Measurements from ENCODE around the gene SYNGR1.
A peak's percentile ranks its signal among the peaks of the same experiment; 100 is the strongest.
"Not testable (repeated sequence)": the region's sequence is repeated elsewhere in the genome, so short reads cannot be mapped to it uniquely, and the experiment has no call there.

The SYNGR1 gene

DNA sequence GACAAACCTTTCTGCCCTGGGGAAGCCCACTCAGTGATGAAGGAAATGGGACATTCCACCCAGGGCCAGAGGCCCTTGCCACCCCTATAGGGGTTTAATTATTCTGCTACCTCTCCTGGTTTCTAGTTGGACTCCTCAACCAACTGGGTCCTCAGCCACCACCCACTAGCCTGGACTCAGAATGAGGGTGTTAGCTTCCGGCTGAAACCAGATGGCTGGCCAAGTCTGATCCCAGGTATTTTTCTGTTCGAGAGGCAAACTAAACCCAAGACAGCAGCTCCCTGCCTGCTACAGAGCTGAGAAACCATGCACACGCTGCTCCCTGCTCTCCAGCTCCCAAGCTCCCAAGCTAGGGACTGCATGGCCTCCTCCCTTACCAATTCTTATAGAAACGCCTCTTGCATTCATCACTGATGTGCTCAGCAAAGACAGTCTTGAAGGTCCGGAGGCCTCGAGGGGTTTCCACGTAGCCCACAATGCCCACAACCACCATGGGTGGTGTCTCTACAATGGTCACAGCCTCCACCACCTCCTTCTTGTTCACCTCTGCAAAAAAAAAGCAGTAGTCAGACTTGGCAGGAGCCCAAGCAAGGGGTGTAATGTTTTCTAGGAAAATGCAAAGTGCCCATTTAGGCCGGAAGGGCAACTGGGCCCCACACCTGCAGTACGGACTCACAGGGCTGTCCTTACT, 32.6 kb upstream of the SYNGR1 start:
- DNase-seq = peak; percentile 50

DNA sequence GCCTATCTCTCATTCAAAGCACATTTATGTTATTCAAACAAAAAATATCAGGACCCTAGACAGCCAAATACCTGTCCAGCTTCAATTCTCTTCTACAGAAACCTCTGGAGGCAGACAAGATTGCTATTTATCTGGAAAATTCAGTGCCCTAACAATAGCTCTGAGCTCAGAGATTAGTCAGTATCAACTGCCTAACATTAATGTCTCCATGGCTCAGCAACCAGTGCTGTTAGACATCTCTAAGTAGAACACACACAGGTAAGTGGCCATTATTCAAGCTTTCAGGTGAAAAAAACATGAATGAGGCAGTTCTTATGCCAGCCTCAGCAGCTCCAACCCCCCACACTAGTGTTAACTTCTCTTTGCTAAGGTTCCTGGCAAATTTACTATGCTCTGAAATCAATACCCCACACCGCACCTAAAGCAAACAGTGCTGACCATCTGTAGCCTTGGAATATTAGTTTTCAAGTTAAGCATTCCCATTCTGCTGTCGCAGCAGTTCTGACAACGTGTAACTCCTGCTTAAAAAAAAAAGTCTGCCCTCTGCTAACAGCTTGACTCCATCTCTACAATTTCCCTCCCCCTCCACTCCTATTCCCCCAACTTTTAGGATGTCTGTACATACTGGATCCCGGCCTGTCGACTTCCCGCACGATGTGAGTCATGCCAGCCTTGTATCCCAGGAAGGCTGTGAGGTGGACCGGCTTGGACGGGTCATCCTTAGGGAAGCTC, 31.9 kb upstream of the SYNGR1 start:
- no peak for DNase-seq

DNA sequence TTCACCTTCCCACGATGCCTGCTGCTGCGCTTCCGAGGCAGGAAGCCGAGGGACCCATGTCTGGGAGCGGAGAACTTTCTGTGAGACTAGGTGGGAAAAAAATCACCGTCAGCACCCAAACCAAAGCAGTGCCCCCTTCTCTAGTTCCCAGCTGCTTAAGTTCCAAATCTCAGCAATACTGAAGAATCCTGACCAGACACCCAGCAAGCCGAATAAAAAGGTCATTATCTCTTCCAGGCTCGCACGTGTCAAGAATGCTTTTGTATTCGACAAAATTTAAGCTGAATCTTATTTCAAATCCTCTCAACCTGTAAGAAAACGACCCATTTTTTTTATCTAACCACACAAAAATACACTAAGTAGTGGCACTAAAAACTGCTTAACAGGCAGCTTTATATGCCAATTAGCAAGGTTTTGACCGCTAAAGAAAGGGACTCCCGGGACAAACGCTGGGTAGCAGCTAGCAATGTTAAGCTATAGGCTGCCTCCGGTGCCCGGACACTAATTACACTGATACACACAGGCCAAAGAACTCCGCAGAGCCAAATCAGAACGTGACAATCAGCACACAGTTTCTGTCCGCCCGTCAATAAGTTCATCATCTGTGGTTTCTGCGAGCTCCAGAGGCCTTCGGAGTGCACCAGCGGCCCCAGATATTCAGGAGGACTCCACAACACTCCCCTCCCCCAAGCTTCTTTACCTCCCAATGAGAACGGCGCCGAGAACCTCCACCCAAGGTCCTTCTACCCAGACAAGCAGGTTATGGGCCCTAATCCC, 31.1 kb upstream of the SYNGR1 start:
- DNase-seq = peak; percentile 25

DNA sequence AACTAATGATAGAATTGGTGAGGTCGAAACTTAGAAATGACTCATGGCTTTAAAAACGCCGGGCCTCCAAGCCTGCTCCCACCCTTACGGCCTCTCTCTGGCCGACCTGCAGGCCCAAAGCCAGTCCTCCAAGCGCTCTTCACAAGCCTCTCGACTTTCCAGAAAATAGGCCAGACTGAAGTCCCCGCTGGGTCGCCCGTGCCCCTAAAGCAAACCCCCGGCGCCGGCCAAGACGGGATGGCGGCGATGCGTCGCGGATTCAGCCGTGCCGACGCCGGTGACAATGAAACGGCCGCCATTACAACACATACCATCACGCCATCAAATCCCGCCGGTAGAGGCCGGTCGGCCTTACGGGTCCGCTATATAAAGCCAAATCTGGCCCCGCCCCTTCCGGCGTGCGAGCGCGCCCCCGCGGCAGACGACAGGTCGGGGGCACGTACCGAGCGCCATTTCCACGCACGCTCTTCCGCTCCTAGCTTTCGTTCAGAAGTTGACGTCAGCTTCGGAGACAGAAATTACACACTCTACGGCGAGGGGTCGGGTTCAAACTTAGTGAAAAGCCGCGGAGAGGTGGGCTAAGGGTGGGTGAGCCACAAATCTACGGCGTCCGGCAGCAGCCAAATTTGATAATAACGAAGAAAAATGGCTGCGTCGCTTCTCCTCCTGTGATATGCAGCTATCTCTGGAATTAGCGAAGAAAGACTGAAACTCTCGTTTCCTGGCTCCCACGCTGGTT, 30.3 kb upstream of the SYNGR1 start, which contains the start of gene RPL3:
Gene RPL3 (minus strand): TSS at position 340 of the 739 bp plus-strand sequence. CDS start 26 bp downstream, at position 314.
- DNase-seq = peak; percentile 97

DNA sequence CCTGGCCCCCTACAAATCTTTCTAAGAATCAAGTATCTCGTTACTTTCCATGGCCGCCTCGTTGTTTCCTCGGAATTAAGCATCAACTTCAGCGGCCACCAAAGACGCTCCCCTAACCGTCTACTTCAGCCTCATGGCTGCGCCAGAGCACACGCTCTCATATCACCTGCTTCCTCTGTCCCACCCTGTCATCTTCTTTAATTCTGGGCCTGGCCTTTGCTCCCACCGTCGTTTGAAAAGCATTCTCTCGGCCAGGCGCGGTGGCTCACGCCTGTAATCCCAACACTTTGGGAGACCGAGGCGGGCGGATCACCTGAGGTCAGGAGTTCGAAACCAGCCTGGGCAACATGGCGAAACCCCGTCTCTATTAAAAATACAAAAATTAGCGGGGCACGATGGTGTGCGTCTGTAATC, 29.2 kb upstream of the SYNGR1 start:
- not testable (repeated sequence) for DNase-seq

DNA sequence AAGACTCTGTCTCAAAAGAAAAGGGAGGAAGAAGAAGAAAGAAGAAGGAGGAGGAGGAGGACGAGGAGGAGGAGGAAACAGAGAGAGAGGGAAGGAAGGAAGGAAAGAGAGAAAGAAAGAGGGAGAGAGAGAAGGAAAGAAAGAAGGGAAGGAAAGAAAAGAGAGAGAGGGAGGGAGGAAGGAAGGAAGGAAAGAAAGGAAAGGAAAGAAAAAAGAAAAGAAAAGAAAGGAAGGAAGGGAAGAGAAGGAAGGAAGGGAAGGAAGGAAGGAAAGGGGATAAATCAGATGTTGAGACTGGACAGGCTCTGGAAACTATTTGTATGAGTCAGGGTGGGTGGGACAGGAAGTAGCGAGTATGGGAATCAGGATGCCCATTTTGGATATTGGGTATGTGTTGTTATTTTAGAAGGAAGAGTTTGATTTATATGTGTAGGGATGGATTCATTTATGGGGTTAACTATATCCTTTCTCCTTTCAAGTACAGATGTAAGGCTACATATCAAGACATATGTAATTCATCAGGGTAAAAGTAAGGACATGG, 24.3 kb upstream of the SYNGR1 start:
- no peak for DNase-seq

DNA sequence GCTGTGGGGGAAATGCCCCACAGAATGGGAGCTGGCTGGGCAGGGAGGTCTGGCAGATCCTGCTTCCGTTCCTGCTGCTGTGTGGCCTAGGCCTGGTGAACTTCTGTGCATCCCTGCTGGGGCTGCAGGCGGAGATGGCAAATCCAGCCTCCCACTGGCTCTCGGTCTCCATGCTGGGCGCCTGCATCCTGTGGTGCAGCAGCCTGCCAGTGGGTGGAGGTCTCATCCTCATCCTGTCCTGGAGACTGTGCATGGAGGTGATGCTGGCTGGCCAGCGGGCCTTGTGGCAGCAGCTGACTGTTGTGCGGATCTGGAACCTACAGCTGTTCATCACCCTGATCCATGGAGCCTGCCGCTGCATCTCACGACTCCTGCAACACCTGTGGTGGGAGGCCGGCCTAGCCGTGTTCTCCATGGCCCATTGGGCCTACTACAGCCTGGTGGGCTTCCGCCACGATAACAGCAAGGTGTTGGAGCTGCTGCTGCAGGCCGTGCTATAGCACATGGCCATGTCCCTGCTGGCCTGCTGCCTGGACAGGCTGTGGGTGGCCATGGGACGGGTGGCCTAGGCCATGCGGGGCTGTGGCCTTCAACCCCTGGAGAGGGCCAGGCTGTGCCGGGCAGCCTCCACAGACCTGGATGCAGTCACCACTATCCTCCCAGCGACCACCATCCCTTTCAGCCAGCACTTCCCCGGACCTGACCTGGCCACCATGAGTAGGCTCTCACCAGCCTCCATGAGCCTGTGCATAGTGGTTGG, 21.6 kb upstream of the SYNGR1 start:
- no peak for DNase-seq

DNA sequence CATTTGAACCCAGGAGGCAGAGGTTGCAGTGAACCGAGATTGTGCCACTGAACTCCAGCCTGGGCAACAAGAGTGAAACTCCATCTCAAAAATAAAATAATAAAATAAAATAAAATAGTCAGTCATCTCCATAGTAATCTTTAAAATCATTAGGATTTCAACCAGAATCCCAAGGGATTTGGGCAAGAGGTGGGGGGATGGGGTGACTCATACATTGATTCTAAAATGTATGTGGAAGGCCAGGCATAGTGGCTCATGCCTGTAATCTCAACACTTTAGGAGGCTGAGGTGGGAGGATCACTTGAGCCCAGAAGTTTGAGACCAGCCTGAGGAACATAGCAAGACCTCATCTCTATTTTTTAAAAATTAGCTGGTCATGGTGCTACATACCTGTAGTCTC, 19.2 kb upstream of the SYNGR1 start:
- not testable (repeated sequence) for DNase-seq

DNA sequence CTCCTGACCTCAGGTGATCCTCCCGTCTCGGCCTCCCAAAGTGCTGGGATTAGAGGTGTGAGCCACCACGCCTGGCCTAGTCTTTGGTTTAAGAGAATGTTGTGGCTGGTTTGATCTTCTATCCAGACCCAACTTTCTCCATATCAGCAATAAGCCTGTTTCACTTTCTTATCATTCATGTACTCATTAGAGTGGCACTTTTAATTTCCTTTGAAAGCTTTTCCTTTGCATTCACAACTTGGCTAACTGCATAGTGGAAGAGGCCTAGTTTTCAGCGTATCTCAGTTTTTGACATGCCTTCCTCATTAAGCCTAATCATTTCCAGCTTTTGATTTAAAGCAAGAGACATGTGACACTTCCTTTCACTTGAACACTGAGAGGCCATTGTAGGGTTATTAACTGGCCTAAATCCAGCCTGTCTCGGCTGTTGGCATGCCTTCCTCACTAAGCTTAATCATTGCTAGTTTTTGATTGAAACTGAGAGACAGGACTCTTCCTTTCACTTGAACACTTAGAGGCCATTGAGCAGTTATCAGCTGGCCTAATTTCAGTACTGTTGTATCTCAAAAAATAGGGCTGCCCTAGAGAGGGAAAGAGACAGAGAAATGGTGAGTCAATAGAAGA, 17.2 kb upstream of the SYNGR1 start:
- DNase-seq = peak; percentile 51

DNA sequence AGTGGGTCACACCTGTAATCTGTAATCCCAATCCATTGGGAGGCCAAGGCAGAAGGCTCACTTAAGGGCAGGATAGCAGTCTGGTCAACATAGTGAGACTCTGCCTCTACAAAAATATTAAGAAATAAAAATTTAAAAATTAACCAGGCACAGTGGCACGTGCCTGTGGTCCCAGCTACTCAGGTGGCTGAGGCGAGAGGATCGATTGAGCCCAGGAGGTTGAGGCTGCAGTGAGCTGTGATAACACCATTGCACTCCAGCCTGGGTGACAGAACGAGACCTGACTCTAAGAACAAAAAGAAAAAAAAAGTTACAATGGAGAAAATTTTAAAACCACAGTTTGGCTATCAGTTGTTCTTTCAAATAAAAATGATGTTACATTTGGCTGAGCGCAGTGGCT, 13.4 kb upstream of the SYNGR1 start:
- DNase-seq = no peak

DNA sequence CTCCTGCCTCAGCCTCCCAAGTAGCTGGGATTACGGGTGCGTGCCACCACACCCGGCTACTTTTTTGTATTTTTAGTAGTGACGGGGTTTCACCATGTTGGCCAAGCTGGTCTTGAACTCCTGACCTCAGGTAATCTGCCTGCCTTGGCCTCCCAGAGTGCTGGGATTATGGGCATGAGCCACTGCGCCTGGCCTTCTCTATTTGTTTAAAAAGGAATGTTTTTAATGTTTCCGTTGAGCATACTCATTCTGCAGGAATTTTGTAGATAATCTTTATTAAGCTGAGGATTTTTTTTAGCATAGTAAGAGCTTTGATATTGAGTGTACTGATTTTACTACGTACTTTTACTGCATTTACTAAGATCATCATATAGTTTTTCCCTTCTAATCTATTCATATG, 10.0 kb upstream of the SYNGR1 start:
- not testable (repeated sequence) for DNase-seq

DNA sequence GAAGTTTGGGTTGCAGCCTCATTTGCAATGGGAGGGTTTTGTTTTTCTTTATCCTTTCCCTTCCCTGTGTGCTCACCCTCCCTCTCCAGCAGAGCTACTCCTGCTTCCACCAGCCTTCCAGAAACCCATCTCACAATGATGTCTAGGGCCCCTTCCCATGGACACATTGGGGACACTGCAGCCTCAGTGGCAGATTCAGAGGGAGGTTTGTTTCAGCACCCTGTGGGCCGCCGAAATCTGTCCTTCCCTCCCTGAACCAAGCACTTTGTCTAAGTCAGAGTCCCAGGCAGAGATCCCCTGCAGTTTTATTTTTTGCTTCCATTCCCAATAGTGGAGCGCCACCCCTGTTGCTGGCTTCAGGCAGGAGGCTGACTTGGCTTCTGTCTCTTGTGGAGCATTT, 8.6 kb upstream of the SYNGR1 start:
- DNase-seq = no peak

DNA sequence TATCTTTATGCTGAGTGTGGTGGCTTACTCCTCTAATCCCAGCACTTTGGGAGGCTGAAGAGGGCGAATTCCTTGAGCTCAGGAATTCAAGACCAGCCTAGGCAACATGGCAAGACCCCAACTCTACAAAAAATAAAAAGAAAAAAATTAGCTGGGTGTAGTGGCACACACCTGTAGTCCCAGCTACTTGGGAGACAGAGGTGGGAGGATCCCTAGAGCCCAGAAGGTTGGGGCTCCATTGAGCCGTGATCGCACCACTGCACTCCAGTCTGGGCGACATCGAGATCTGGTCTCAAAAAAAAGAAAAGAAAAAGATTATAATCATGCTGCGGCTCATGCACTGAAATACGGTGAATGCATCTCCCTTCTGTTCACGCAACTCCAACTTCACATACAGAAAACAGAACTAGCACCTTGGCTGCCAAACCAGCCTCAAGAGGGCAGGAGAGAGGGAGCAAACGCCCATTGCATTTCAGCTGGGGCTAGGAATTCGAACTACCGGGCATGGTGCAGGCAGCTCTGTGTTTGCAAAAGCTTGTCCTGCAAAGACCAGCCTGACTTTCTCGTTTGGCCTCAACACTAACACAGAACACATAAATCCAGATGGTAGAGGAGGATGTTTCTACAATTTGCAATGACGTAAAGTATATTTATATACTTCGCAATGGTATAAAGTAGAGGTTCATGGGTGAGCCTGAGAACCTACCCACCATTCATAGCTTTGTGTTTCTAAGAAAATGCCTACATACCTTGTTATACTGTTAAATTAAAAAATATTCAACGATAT, 6.3 kb upstream of the SYNGR1 start:
- peak; percentile 49 for DNase-seq

DNA sequence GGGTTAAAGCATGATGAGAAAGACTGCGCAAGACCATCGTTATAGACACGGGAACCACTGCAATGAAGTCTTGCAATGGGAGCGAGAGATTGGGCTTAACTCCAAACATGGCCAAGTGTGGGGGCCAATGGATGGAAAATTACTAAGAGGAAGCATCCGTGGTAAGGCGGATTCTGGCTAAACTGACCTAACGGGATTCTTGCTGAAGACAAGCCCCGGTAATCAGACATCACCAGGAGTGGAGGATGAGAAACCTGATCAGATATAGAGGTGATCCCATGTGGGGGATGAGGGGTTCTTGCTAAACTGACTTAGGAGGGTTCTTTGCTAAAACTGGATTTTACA, 5.8 kb upstream of the SYNGR1 start:
- DNase-seq = no peak

DNA sequence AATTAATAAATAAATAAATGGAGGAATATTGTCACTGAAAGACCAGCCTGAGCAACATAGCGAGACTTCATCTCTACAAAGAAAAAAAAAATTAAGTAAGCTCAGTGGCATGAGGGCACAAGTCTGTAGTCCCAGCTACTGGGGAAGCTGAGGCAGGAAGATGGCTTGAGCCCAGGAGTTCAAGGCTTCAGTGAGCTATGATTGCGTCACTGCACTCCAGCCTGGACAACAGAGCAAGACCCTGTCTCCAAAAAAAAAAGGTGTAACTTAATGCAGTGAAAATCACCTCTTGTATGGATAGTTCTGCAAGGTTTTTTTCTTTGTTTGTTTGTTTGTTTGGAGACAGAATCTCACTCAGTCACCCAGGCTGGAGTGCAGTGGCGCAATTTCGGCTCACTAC, 4.6 kb upstream of the SYNGR1 start:
- DNase-seq = no peak

DNA sequence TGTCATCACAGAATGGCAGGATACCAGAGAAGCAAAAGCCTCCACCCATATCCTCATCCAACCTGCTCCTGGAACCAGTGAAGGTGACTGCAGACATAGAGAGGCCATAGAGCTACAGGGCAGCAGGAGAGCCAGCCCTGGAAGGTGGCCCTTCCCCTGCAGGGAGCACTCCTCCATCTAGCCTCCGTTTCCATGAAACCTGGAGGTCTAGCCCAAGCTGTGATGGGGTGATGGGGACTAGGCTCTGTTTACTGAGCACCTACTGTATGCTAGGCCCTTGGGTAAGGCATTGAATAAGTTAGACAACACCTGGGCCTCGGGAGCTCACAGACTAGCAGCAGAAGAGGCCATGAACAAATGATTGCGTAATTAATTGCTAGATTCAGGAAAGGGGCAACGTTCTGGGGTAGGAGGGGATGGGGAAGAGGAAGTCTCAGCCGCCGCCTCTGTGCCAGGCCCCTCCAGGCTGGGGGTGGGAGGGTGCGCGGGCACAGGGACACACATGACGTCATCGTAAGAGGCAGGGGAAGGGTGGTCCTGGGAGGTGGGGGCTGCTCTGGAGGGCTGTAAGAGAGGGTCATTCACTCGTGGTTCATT, 784 bp upstream of the SYNGR1 start:
- DNase-seq = no peak

DNA sequence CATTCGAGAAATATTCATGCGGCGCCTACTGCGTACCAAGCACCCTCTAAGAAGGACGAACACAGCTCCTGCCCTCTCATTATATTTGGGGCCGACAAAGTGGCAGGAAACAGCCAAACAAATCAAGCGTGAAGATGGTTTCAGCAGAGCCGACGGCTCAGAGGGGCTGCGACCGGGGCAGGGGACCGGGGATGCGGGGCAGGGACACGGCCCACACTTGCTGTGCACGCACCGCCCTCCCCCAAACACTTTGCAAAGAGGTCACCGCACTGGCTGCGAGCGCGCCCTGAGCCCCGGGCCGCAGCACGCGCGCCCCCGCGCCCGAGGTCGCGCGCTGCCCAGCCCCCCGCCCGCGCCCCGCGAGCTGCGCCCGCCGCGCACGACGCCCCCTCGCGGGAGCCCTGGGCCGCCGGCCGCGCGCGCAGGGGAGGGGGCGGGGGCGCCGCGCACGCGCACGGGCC, 255 bp upstream of the SYNGR1 start:
- DNase-seq = no peak

DNA sequence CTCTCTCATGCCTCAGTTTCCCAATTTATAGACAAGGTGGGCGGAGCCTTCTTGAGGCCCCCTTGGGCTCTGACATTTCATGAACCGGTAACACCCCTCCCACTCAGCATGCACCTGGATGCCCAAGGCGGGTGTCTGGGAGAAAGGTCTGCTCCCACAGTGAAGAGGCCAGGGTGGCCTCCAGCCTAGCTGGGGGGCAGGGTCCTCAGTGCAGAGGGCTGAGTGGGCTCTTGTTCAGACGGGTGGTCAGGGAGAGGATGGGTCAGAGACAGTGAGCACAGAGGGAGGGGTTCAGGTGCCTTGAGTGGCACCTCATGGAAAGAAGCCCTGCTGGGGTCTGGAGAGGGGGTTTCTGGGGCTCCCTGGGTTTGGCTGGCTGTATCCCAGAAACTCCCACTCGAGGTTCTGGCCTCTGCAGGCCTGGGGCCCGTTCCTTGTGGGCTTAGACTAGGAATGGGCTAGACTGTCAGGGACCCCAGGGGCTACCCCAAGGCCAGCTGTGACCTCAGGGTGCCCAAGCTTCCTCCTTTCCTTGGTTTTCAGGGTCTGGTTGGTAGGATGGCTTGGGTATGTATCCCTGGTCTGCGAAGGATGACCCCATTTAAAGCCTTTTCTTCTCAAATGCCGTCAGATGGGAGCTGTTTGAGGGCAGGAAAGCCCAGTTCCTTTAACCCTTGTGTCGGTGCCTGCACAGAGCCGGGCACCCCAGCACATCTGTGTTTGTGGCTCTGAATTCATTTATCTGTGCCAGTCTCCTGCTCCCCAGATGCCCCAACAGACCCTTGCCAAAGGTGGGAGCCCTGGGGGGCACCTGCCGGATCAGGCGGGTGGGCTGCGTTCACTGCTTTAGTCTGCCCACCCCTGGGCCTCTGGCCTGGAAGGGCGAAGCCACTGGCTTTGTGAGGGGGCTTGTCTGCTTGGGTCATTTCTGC, 1.2 kb downstream of the SYNGR1 start:
- DNase-seq = no peak

DNA sequence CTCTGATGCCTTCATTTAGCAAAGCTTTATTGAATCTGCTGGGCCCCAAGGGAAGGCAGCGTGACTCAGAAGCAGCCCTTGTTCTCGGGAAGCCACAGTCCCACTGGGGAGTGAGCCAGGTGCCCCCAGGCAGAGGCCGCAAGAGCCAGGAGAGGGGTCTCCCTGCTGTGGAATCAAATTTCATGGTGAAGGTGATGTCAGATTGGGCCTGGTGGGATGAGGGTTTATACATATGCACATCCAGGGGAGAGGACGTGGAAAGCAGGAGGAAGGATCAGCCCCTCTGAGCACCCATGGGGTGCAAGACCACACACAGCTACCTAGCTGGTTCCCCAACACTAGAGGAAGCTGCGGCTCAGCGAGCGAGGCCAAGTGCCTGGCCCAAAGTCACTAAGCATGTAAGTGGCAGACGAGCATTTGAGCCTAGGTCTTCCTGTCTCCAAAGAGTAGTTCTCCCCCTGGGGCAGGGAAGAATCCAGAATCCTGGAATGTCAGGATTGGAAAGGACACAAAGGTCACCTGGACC, 2.0 kb downstream of the SYNGR1 start:
- DNase-seq = no peak
